Liver (tissue), 3 donors: ENCODE data around the gene CARM1.

Experiments
- FOXA1 ChIP-seq: IDR thresholded peaks from 2 replicates; pipeline ENCODE4 v1.6.1; 2016; ENCODE audit warnings: antibody characterized with exemption
- HNF4A ChIP-seq, 2 donors: conservative IDR thresholded peaks; 2 replicates each; pipeline ENCODE4 v1.6.1; 2016; ENCODE audit warnings: antibody characterized with exemption in 2 of 2, mild to moderate bottlenecking in 2 of 2
- JUND ChIP-seq, 2 donors: IDR thresholded peaks; 2 replicates each; pipeline ENCODE4 v1.6.1; 2016; ENCODE audit warnings: antibody characterized with exemption in 2 of 2
- TF ChIP-seq, protein P1 (sequence below): fragments of 150-350 bp; IDR thresholded peaks from 2 replicates; pipeline ENCODE4 v1.5.1; 2017; ENCODE audit warnings: improper control_type of control experiment, low read depth, low read length; ENCODE audit not compliant: missing input control
- donor health status: healthy.
- donor health status: healthy.

DNA sequence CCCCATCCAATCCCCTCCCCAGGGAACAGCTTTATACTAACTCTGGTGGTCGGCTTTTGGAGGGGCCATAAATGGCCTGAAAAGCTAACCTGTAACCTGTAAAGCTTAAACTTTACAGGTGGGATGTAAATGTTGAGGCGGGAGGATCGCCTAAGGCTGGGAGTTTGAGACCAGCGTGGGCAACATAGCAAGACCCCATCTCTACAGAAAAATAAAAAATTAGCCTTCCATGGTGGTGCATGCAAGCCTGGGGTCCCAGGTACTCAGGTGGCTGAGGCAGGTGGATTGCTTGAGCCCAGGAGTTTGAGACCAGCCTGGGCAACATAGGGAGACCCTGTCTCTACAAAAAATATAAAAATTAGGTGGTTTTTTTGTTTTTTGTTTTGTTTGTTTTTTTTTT, 18.5 kb downstream of the CARM1 start:
- TF ChIP-seq HNF4A (conservative IDR thresholded peaks at IDR 0.05) (no peak), JUND (IDR thresholded peaks at IDR 0.05) (no peak), FOXA1 (no peak)
- TF ChIP-seq, protein P1, sequence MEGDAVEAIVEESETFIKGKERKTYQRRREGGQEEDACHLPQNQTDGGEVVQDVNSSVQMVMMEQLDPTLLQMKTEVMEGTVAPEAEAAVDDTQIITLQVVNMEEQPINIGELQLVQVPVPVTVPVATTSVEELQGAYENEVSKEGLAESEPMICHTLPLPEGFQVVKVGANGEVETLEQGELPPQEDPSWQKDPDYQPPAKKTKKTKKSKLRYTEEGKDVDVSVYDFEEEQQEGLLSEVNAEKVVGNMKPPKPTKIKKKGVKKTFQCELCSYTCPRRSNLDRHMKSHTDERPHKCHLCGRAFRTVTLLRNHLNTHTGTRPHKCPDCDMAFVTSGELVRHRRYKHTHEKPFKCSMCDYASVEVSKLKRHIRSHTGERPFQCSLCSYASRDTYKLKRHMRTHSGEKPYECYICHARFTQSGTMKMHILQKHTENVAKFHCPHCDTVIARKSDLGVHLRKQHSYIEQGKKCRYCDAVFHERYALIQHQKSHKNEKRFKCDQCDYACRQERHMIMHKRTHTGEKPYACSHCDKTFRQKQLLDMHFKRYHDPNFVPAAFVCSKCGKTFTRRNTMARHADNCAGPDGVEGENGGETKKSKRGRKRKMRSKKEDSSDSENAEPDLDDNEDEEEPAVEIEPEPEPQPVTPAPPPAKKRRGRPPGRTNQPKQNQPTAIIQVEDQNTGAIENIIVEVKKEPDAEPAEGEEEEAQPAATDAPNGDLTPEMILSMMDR, result no peak
